AG09319 (cell line): ENCODE results near the gene FEZF1.

Source experiments
- DNase-seq: peaks from one replicate; pipeline ENCODE4 v3.0.0-alpha.2; 2010; ENCODE audit warnings: low read depth; ENCODE audit errors: extremely low read depth
- CTCF ChIP-seq: IDR thresholded peaks from 2 replicates; pipeline ENCODE4 v1.5.1; 2011; ENCODE audit warnings: low read depth, mild to moderate bottlenecking, inconsistent platforms, low read length, moderate library complexity

The FEZF1 gene

GRCh38 chr7:122311734-122312450 is 7.3 kb upstream of the FEZF1 start:
- no peak for TF ChIP-seq CTCF
- DNase-seq: no peak

GRCh38 chr7:122311050-122311700 is 6.6 kb upstream of the FEZF1 start:
- no peak for DNase-seq

GRCh38 chr7:122310119-122311021 is 5.8 kb upstream of the FEZF1 start:
- no peak for DNase-seq
- no peak for TF ChIP-seq CTCF

More at GRCh38 chr7:122311050-122311700, 6.6 kb upstream of the FEZF1 start:
- no peak for TF ChIP-seq CTCF

- no peak for TF ChIP-seq CTCF
- no peak for DNase-seq
Observed at GRCh38 chr7:122309421-122309820, 4.9 kb upstream of the FEZF1 start.

- no peak for DNase-seq
- TF ChIP-seq CTCF: no peak
Observed at GRCh38 chr7:122307228-122307621, 2.7 kb upstream of the FEZF1 start.

GRCh38 chr7:122306320-122307227 is 2.0 kb upstream of the FEZF1 start:
- DNase-seq: no peak
- TF ChIP-seq CTCF: no peak
